NT2/D1 (cell line): ENCODE measurements around the gene SERPINE2.

Source experiments
- DNase-seq: peaks from one replicate; pipeline ENCODE4 v3.0.0-alpha.2; 2011; ENCODE audit warnings: low read depth, low spot score
- H3K27me3 ChIP-seq: 2 replicates; pipeline ENCODE4 v1.6.0; 2011; ENCODE audit warnings: mild to moderate bottlenecking; ENCODE audit not compliant: insufficient read length, insufficient read depth
- H3K36me3 ChIP-seq: 2 replicates; pipeline ENCODE4 v1.6.1; 2011; ENCODE audit warnings: mild to moderate bottlenecking, low read length, mixed read lengths; ENCODE audit not compliant: insufficient read depth, insufficient read length
- H3K4me1 ChIP-seq: 2 replicates; pipeline ENCODE4 v1.5.1; 2011; ENCODE audit not compliant: insufficient read depth, insufficient read length
- H3K4me3 ChIP-seq: 2 replicates; pipeline ENCODE4 v1.5.1; 2011; ENCODE audit warnings: low read depth; ENCODE audit not compliant: insufficient read length
- H3K9ac ChIP-seq: 2 replicates; pipeline ENCODE4 v1.6.0; 2011; ENCODE audit warnings: low read depth; ENCODE audit not compliant: insufficient read length
- H3K9me3 ChIP-seq: 2 replicates; pipeline ENCODE4 v1.5.1; 2011; ENCODE audit warnings: mild to moderate bottlenecking, low read length; ENCODE audit not compliant: insufficient read depth
- SUZ12 ChIP-seq: IDR thresholded peaks from 2 replicates; pipeline ENCODE4 v1.6.1; 2011; ENCODE audit not compliant: insufficient read length, insufficient read depth; ENCODE audit errors: extremely low read depth
- YY1 ChIP-seq: IDR thresholded peaks from 2 replicates; pipeline ENCODE4 v1.6.1; 2011; ENCODE audit not compliant: insufficient read length, insufficient read depth
- ZNF274 ChIP-seq: IDR thresholded peaks from 2 replicates; pipeline ENCODE4 v1.6.1; 2011; ENCODE audit warnings: mild to moderate bottlenecking, low read depth, low read length

The SERPINE2 gene

GRCh38 chr2:224077773-224078507, 38.9 kb upstream of the SERPINE2 start:
- no peaks in the 10 kb centered on the region for H3K27me3 ChIP-seq
- no peaks in the 10 kb centered on the region for H3K36me3 ChIP-seq
- H3K9me3 ChIP-seq, result no peaks in the 10 kb centered on the region
- TF ChIP-seq SUZ12, result no peak
- no peak for TF ChIP-seq YY1
- no peak for TF ChIP-seq ZNF274
- peak; percentile 50 for DNase-seq
- no peak overlapping the region for H3K9ac ChIP-seq
- H3K4me1 ChIP-seq, result no peaks in the 10 kb centered on the region
- H3K4me3 ChIP-seq, result no peak overlapping the region

GRCh38 chr2:224075588-224075987, 36.5 kb upstream of the SERPINE2 start:
- Histone ChIP-seq H3K9me3 (no peaks in the 10 kb centered on the region), H3K27me3 (no peaks in the 10 kb centered on the region), H3K9ac (no peak overlapping the region), H3K4me3 (no peak overlapping the region), H3K4me1 (no peaks in the 10 kb centered on the region), H3K36me3 (no peaks in the 10 kb centered on the region)
- TF ChIP-seq SUZ12, result no peak
- no peak for TF ChIP-seq YY1
- TF ChIP-seq ZNF274, result no peak
- DNase-seq, result no peak

DNA sequence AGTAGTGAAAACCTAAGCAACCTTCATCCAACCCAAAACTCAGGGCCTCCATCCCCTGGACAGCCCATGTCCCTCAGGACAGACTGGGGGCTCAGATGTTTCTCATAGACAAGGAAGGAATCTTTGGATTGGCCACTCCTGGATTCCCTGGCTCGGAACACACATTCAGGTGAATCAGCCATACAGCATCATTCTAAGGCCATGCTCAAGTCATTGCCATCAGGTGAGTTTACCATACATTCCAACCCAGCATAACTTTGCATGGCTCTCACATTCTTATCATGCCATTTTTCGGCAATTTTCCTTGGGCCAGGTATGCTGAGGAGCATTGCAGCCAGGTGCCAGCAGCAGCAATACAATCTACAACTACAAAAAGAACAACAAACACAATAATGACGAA, 34.6 kb upstream of the SERPINE2 start:
- Histone ChIP-seq H3K9ac (no peak overlapping the region), H3K27me3 (no peaks in the 10 kb centered on the region), H3K9me3 (no peaks in the 10 kb centered on the region), H3K36me3 (no peaks in the 10 kb centered on the region), H3K4me3 (no peak overlapping the region), H3K4me1 (no peaks in the 10 kb centered on the region)
- TF ChIP-seq ZNF274 (no peak), SUZ12 (no peak), YY1 (no peak)
- DNase-seq, result no peak

- no peaks in the 10 kb centered on the region for H3K36me3 ChIP-seq
- no peaks in the 10 kb centered on the region for H3K4me1 ChIP-seq
- TF ChIP-seq ZNF274, result no peak
- TF ChIP-seq SUZ12, result no peak
- H3K27me3 ChIP-seq, result no peaks in the 10 kb centered on the region
- H3K9ac ChIP-seq, result no peak overlapping the region
- no peak overlapping the region for H3K4me3 ChIP-seq
- H3K9me3 ChIP-seq, result no peaks in the 10 kb centered on the region
- no peak for DNase-seq
Observed at GRCh38 chr2:224072541-224073188, 33.6 kb upstream of the SERPINE2 start.

DNA sequence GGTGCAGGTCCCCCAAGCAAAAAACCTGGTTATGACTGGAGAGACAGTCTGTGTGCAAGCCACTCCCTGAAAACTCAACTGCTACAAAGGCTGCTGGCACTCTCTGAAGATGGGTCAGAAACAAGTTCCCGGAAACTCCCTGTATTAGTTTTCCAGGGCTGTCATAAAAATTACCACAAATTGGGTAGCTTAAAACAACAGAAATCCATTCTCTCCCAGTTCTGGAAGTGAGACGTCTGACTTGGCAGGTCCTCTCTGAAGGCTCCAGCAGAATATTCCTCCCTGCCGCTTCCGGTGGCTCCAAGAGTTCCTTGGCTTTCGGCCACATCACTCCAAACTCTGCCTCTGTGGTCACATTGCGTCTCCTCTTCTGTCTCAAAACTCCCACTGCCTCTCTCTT, 30.1 kb upstream of the SERPINE2 start:
- no peak overlapping the region for H3K9ac ChIP-seq
- no peaks in the 10 kb centered on the region for H3K9me3 ChIP-seq
- no peaks in the 10 kb centered on the region for H3K4me1 ChIP-seq
- H3K27me3 ChIP-seq, result no peaks in the 10 kb centered on the region
- H3K4me3 ChIP-seq, result no peak overlapping the region
- H3K36me3 ChIP-seq, result no peaks in the 10 kb centered on the region
- TF ChIP-seq ZNF274 (no peak), YY1 (no peak), SUZ12 (no peak)
- no peak for DNase-seq

DNA sequence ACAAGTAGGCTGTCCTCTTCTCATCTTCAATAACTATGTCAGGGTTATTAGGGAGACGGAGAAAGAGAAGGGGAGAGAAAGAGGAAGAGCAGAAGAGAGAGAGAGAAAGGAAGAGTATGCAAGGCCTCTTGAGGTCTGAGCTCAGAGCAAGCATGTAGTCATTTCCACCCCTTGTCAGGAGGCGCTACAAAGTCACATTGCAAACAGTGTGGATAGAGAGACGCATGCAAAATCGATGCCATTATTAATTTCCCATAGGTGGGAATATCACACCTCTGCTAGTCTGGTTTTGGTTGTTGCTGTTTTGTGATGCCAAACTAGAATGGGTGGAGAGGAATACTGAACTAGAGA, 24.2 kb upstream of the SERPINE2 start:
- H3K27me3 ChIP-seq, result no peaks in the 10 kb centered on the region
- no peaks in the 10 kb centered on the region for H3K36me3 ChIP-seq
- no peak overlapping the region for H3K4me3 ChIP-seq
- no peak overlapping the region for H3K9ac ChIP-seq
- no peaks in the 10 kb centered on the region for H3K4me1 ChIP-seq
- peaks cover 10% of the 10 kb centered on the region; the same call in 1 of the 2 replicates for H3K9me3 ChIP-seq
- TF ChIP-seq ZNF274 (no peak), YY1 (no peak), SUZ12 (no peak)
- DNase-seq, result no peak

GRCh38 chr2:224062481-224063297, 23.6 kb upstream of the SERPINE2 start:
- DNase-seq, result no peak
- peaks cover 11% of the 10 kb centered on the region; the same call in 1 of the 2 replicates for H3K9me3 ChIP-seq
- H3K4me3 ChIP-seq, result no peak overlapping the region
- TF ChIP-seq SUZ12 (no peak), ZNF274 (no peak), YY1 (no peak)
- no peaks in the 10 kb centered on the region for H3K36me3 ChIP-seq
- H3K9ac ChIP-seq, result no peak overlapping the region
- no peaks in the 10 kb centered on the region for H3K4me1 ChIP-seq
- H3K27me3 ChIP-seq, result no peaks in the 10 kb centered on the region
